Measurements from ENCODE around the gene ACVR1.

The ACVR1 gene

DNA sequence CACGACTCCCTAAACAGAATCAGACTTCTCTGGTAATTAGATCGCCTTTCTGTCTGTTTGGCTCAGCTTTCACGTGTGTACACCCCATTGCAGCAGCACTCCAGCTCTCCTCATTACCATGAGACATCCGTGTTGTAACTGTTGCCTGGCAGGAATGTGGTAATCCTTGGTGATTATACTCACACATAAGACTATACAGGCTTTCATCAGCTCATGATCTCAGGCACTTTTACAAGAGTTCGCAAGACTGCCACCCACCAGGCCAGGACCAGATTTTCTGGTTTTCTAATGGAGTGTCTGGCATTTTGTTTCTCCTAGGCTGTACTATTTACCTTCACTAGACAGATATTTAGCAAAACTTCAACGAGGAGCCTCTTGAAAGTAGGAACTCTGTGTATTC, 50.2 kb downstream of the ACVR1 start:
- DNase-seq = no peak

DNA sequence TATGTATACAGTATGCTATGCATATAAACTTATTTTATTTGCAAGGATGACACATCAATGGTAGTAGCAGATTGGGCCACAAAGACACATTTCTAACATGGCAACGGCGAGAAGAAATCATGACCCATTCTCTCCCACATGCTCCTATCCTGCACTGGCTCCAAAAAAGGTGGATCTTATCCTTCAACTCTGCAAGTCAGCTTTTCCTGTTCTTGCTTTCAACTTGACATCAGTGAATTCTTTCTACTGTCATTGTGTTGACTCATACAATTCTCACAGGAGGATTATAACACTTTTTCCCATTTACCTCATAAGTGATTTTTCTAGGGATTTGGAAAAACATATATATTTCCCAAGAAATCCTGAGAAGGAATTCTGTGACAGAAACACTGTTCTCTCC, 53.1 kb downstream of the ACVR1 start:
- DNase-seq = no peak

DNA sequence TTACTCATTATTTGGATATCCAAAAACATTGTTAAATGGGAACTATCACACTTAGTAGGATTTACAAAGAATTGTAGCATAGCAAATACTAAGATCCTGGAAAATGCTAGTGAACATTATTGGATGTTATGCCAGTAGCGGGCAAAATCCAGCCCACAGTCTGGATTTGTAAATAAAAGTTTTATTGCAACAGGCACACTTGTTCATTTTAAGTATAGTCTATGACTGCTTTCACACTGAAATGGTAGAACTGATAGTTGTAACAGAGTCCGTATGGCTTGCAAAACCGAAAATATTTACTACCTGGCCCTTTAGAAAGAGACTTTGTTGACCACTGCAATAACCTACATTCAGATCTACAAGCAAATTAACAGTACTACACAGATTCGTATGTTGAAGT, 53.6 kb downstream of the ACVR1 start:
- no peak for DNase-seq

DNA sequence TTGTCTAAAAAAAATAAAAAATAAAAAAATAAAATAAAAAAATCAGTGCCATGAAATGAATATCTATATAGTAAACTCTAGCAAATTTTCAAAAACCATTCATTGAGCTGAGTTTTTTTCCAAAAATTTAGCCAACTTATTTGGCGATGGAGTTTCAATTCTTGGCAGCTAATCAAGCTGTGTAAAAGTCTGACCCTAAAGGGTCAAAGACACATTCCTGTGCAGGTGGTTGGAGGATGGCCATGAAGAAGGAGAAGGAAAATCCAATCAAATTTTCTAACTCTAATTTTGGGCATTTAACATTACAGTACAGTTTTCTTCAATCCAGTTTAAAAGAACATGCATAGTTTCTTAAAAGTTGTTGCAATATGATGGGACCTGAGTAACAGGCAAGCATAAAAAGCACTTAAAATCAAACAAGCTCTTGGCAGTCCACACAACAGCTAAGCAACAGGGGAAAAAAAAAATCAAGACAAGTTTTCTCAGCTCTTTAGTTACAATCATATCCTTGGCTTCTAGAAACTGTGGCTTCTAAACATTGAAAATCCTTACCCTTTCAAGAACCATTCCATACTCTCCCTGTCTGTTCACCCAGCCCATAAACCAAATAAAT, 54.5 kb downstream of the ACVR1 start:
- no peak for DNase-seq

DNA sequence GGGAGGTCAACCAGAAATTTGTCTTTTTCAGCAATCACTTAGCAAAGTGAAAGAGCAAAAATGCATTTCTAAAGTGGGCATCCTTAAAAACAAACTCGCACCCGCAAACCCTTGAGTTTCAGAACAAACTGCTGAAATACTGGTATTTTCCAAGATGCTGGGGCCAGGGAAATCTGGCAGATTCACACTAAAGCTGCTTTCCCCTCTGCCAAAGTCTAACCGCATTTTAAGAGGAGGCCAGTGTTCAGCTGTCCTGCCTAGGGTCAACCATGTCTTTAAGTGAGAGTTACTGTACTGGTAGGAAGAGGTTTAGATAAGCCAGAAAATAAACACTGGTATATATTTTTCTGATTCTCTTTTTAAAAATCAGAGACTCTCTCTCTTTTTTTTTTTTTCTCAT, 55.9 kb downstream of the ACVR1 start:
- DNase-seq = no peak

DNA sequence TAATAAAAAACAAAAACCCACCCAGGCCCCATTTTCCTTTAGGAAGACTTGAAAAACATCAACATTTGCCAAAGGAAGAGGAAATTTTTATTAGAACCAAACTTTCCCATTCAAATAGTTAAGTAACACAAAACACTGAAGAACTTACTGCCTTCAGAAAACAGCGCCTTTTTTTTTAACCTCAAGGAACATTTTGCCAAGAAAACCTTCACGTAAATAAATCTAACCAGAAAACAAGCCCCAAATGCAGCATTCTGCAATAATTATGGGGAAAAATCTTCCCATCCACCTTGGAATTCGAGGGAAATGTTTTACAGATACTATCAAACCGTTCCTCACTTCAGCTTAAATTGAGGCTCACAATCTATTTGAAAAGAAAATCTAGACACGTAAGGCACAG, 56.4 kb downstream of the ACVR1 start:
- no peak for DNase-seq

DNA sequence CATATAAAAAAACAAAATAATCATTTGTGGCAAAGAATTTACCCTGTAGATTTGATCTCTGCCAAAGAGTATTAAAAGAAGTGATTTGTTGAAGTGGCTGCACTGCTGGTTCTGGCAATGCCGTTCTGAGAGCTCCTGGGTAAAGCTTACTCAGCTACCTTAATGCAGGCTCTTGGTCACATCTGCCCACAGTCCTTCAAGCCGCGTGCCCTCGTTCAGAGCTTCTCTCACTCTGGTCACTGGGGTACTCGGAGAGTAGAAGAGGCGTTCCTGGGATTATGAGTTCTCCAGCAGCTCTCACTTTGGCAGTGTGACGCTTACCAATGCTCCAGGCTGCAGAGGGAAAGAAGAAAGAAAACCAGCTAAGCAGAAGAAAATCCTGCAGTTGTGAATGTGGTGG, 57.9 kb downstream of the ACVR1 start:
- no peak for DNase-seq

DNA sequence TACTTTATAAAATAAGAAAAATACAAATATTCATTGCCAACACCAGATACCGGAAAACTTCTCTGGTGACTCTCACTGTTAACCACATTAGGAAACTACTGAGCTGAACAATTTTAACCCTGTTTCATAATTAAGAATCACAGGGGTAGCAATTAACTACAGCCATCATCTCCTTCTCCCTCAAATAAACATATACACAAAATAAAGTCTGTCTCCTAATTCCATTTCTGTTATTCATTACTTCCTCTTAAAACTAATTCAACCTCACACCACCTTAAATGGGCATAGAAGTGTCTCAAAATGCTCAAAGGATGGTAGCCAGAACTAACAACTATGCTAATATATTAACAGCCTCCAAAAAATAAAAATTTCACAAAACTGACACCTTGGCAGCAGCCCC, 60.7 kb downstream of the ACVR1 start:
- DNase-seq = no peak

DNA sequence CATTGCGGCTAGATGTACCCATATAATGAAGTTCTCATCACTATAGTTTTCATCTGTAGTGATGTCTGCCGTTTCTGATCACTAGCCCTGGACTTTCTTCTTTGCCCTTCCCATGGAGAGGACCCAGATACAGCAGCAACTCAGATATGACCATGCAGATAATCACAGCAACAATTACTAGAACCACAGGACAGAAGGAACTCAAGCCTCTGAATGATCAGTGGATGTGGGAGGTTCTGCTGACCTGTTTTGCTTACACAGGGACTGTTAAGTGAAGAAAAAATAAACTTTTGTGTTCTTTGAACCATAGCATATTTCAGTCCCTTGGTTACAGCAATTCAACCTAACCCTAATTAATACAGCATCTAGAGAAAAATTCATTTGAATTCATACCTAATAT, 62.7 kb downstream of the ACVR1 start:
- DNase-seq = no peak

DNA sequence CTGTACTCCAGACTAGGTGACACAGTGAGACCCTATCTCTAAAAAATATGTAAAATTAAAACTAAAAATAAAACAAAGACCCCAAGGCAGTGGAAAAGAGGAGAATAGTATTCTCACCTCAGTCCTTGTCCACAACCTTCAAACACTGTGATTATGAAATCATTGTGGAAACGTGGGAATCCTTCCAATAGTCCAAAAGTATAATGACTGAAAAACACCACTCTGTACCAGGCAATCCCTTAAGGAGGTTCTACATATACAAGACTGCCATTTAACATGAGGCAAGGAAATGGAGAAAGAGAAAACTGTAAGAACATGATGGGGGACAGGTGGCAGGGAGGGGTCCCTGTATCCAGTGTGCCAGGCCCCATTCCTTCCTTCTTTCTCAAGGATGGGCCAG, 66.1 kb downstream of the ACVR1 start:
- no peak for DNase-seq

DNA sequence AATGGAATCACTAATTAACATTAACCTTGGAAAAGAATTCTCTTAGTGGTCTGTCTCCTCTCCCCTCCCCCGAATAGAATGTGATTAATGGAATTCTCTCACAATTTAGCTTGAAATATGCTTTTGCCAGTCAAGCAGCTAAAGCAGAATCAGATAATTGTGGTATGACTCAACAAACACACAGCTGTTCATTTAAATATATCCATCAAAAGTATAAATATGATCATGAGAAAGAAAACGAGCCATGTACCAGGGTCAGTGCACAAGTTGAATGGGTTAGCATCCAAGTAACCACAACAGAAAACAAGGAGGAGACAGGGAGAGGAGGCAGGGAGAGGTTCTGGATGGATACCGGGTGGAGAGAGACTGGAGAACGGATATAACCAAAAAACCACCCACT, 66.9 kb downstream of the ACVR1 start:
- DNase-seq = no peak

DNA sequence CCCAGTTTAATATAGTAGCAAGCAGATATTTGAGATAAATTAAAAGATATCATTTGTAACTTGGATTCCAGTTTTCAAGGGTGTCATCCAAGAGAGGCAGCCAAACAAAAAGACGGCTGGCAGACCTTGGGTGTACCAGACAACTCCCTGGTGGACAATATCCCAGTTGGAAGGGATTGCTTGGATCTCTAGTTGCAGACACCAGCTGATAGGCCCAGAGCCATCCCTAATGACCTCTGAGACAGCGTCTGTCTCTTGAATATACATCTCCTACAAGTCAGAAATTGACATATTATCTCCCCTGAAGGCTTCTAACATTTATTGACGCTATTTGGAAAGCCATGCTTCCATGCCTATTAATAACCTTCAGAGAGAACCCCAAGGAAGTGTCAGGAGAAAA, 67.7 kb downstream of the ACVR1 start:
- DNase-seq = no peak

DNA sequence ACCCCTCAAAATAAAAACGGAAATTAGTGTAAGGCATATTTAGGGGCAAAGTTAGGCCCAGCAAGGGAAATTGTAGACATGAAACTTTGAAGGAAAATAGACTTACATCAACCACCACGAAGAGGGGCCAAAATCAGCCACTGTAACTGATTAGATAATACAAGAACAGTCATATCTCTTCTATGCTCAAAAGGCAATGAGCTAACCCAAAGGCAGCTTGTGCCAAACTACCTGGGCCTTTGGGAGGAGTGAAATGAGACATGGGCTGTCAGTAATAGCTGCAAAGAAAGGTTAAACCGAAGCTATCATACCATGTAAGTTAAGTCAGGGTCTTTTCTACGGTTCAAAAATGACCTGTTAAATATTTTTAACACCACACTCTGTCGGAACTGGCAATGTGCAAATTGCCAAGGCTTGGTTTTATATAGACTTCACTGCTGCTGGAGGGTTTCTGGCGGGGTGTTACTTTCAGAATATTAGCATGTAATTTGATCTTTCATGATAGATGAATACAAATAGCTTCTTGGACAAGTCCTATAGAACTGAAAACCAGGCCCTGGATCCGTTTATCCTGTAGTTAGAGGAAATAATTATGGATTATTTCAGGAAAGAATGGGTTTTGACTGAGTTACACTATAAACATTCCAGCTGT, 69.6 kb downstream of the ACVR1 start:
- no peak for DNase-seq

DNA sequence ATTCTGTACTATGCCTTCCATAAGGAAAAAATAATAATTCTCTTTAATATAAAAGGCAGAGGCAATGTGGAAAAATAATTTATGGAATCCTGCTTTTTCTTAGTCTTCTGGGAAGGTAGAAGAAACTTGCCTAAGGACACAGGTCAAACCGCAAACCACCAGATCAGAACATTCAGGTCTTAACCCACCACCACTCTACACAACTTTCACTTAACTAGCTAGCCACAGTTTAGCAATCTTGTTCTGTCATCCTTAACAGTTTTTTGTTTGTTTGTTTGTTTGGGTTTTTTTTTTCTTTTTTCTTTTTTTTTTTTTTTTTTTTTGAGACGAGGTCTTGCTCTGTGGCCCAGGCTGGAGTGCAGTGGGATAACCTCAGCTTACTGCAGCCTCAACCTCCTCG, 70.6 kb downstream of the ACVR1 start:
- DNase-seq = no peak

DNA sequence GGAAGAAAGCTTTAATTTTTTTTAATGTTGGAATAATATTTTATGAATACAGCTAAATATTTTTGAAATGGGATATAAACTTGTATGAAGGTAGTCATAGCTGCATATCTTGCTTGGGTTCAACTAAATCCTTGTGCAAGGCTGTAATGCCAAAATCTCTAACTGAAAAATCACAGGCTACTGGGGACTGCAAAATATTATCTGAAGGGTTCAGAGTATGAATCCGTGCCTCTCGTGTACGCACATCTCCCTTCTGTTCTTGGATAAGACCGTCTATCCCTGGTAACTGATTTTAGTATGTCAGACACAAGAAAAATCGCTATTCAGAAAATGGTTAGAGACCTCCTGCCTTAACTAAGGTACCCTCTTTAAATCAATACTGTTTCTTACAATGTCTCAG, 71.8 kb downstream of the ACVR1 start:
- no peak for DNase-seq

DNA sequence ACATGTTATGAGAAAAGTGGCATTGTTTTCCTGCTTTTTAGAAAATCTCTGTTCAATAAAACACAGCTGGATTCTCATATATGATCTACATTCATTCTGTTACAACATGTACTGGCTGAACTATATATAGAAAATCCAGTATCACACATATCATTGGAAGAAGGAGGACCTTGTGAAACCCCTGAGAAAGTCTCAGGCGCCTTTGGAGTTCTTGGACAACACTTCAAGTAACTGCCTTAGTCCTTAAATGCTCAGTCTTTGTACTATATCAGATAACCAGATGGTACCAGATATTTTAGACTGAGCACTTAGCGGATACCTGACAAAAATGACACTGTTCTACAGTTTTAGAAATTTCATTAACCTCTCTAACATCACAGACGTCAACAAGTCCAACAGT, 72.2 kb downstream of the ACVR1 start:
- no peak for DNase-seq

DNA sequence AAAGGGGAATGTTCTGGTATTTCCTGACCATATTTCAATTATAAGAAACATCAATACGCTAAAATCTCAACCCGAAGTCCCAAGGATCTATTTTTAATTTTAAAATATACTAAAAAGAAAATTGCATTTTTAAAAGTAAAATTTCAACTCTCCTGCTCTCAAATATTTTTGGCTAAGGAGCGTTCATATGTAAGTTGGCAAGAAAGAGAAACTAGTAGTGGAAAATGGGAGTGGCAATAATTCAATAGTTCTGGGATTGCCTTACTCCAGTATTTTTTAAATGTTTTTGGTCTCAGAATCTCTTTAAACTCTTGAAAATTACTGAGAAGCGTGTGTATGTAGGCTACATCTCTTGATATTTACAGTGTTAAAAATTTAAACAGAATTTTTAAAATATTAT, 72.7 kb downstream of the ACVR1 start:
- no peak for DNase-seq

DNA sequence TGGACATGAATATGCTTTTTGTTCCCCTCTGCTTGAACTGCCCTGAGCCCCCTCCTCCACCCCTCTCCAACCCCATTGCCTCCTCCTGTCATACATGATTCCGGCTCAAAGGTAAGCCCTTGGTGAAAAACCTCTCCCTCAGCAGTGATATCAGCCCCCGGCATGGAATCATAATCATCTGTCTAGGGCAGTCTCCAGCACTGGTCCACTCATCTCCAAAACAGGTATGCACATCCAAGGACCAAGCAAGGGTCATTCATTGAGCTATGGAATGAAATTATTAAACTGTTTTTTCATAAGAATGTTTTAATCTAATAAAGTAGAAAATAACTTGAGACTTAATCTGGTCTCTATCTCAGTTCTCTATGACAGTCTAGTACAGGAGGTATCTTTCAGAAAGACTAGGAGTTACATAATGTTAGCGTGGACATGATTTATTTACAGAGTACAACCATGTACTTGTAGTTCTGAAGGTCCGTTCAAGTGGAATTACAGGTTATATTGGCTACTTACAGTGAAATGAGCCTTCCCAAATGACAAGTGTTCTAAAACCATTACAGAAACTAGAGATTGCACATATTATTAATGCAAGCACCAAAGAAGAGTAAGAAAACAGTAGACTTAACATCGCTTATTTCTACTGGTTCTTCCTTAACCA, 75.2 kb downstream of the ACVR1 start:
- DNase-seq = no peak

DNA sequence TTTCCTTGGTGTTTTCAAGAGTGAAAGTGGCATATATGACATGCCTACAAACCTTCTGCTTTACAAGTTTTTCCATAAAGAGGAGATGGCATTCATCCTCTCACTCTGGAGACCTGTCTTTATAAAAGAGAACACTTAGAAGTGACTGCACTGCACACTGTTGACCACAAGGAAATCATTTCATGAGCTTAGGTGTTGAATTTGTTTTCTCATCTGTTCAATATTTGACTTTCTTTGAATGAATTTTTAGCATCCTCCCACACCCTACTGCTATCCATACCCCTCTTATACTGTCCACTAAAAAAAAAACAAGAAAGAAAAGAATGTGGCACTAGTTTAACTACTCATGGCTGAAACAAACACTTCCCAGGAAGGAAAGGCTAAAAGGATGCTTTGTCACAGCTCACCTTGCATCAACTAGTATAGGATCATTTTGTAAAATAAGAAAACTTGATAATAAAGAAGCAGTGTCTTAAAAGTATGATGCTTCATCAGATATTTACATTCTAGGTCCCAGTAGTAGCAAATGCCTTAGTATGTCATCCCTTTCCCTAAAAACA, 83.0 kb downstream of the ACVR1 start:
- DNase-seq = no peak

DNA sequence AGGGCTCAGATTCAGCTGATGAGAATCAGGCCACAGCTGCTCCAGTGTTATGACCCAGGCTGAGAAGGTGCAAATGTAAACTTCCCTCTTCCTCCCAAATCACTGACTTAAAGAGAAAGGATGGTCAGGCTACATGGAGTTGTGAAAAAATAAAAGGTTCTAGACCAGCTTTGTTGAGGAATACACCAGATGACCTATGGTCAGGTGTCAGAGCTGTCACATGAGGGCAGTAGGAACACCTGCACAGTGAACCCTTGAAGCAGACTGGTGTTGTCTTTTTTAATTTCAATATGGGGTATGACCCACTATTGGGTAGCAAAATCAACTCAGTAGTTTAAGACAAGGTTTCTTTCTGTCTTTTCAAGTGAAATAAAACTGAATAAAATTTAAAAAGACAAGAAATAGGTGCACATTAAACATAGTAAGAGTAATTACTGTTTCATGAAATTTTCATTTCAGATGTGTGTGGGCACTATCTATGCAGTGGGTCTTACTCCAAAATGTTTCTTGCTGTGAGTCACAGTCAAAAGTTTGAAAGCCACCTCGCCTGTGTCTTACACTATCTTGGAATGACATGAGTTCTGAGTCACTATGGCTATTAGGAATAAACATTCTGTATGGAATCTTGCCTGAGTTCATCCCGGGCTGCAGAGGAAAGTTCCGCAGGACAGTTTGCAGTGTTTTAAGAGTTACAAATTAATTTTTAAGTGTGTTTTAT, 83.6 kb downstream of the ACVR1 start:
- no peak for DNase-seq

DNA sequence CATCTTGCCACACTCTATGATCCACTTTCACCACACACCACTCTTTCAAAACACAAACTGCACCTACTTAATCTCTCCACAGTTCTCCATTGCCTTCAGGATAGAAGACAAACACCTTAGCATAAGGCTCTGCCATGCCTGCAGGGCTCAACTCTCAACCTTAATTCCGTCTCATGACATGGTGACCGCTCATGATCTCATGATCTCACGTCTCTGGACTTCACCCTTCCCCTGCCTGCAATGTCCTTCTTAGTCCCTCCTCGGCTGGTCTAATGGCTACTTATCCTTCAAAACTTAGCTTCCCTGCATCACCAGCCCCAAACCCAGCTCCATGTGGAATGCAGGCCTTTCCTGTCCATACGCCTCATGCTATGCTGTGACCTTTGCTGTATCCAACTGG, 85.3 kb downstream of the ACVR1 start:
- DNase-seq = no peak

DNA sequence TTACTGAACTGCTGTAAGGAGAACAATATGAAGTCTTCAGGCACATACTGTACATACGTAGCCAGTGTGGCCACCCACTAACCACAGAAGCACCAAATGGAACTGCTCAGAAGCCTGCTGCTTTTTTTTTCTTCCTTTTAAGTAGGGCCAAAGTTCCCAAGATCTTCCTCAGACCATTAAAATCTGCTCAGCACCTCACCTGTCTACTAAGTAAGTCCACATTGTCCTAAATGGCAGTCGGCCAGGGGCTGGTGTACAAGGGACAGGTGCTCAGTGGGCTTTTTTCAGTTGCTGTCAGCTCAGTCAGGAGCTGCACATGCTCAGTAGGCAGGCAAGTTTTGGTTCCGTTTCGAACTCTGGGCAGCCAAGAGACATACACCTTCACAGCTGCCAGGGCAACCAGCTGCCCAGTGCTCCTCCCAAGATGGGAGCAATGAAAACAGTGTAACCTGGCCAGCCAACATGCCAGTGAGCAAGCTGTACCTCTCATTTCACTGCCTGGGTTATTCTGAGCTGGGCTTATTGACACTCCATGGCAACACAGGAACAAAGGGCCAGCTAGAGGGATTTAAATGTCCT, 86.1 kb downstream of the ACVR1 start:
- no peak for DNase-seq

DNA sequence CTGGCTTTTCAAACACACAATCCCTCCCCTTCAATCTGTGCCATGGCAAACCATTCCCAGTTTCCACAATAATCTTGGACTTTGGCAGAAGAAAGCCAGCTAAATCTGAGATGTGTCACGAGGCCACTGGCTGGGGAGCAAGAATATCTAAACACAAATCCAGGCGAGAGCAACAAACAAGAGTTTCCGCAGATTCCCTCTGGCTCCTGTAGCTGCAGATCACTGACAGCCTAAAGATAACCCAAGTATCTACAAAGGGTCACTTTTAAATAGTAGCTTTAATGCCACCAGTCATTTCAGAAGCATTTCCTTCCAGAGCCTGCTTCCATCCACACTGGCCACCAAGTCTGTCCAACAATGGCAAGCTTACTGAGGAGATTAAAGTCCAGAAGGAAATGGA, 86.9 kb downstream of the ACVR1 start:
- no peak for DNase-seq

Data from CD4-positive, alpha-beta T cell treated with Interleukin-6 for 4 hours (primary cell).